Testis (tissue), 2 donors: Measurements from ENCODE around the gene TTC28.

Experiments used
- CTCF ChIP-seq, 3 experiments: fragments of 450-650 bp in 2 of 3; fragments of 200-600 bp in 1 of 3; sonication (generic) in 1 of 3; IDR thresholded peaks; one replicate each; pipeline ENCODE4 v1.5.1; 2016 to 2019; ENCODE audit warnings: antibody characterized with exemption in 3 of 3, mild to moderate bottlenecking in 2 of 3, moderate library complexity in 1 of 3
- POLR2A ChIP-seq: fragments of 450-650 bp; IDR thresholded peaks from one replicate; pipeline ENCODE4 v1.6.1; 2017; ENCODE audit warnings: antibody characterized with exemption, mild to moderate bottlenecking, moderate library complexity

- no peak for TF ChIP-seq CTCF (IDR thresholded peaks at IDR 0.05)
- TF ChIP-seq POLR2A = no peak
Measured at GRCh38 chr22:28129319-28129962, 550.2 kb downstream of the TTC28 start.
